Measurements from ENCODE around the gene ACACA.

ACACA gene

DNA sequence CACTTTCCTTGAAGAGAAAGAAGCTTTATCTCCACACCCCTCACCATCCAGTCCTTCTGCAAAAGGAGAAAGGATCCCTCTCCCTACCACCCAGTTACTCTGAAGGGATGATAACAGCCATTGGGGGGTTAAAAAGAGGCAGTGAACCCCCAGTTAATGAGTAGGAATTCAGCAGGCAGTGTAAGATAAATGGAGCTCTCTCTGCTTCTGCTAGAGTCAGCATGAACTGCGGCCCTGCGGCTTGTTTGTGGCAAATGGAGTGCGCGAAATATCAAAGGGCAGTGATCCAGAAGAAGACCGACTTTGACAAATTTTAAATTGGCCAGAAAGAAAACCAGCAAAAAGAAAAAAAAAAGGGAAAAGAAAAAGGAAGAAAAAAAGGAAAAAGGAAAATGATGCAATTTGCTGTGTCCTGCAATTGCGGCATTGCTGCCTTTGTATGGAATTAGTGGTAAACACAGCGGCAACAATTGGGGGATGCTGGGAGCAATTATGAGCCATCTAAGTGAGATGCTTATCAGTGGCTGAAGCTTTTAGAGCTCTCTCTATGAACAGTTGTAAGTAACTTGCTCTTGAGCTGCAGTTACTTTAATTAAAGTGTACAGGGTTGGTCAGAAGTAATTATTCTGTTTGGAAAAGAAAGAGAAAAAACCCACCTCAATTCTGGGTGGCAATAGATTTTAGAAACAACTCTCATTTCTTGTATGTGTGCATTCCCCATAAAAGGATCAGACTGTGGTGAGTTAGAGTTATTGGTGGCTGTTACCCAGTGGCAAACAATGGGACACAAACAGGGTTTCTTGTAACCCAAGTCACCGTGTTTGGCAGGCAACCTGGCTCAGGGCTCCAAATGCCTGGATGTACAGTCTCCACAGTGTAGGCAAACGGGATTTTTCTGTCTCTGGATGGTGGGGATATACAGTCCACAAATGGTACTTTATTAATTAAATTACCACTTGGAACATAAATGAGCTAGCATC lies 296.6 kb downstream of the ACACA start (continued):
- TF ChIP-seq, protein P1, sequence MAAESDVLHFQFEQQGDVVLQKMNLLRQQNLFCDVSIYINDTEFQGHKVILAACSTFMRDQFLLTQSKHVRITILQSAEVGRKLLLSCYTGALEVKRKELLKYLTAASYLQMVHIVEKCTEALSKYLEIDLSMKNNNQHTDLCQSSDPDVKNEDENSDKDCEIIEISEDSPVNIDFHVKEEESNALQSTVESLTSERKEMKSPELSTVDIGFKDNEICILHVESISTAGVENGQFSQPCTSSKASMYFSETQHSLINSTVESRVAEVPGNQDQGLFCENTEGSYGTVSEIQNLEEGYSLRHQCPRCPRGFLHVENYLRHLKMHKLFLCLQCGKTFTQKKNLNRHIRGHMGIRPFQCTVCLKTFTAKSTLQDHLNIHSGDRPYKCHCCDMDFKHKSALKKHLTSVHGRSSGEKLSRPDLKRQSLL (tag by site-specific recombination; IDR thresholded peaks at IDR 0.05) = no peak
- TF ChIP-seq ZNF23 (tag by site-specific recombination; IDR thresholded peaks at IDR 0.05; ENCODE audit: borderline replicate concordance) (no peak), SP2 (tag by site-specific recombination; IDR thresholded peaks at IDR 0.05) (no peak), ZNF747 (tag by site-specific recombination; IDR thresholded peaks at IDR 0.05) (no peak), HOXA7 (CRISPR knock-in tag; IDR thresholded peaks at IDR 0.05; ENCODE audit: borderline replicate concordance) (no peak), ZNF548 (tag by site-specific recombination; IDR thresholded peaks at IDR 0.05) (no peak), ZNF623 (tag by site-specific recombination; IDR thresholded peaks at IDR 0.05) (no peak), ZNF514 (tag by site-specific recombination; IDR thresholded peaks at IDR 0.05) (no peak), ZNF544 (tag by site-specific recombination; IDR thresholded peaks at IDR 0.05) (no peak), KLF9 (tag by site-specific recombination; IDR thresholded peaks at IDR 0.05; ENCODE audit: low read depth) (no peak), ZNF24 (tag by site-specific recombination; IDR thresholded peaks at IDR 0.05) (0 out of 2 replicates have a peak, but pooled peaks have one; percentile 39), ZNF146 (tag by site-specific recombination; IDR thresholded peaks at IDR 0.05) (no peak), ZBTB17 (tag by site-specific recombination; IDR thresholded peaks at IDR 0.05) (0 out of 2 replicates have a peak, but pooled peaks have one; percentile 11), TCF7L2 (IDR thresholded peaks at IDR 0.05; ENCODE audit: borderline replicate concordance, low read depth, low read length) (peak; percentile 76; the same call in 1 of the 2 replicates), SCRT2 (tag by site-specific recombination; IDR thresholded peaks at IDR 0.05) (no peak), ZNF416 (tag by site-specific recombination; IDR thresholded peaks at IDR 0.05) (no peak), ZNF350 (tag by site-specific recombination; IDR thresholded peaks at IDR 0.05) (no peak), ZNF175 (tag by site-specific recombination; IDR thresholded peaks at IDR 0.05) (no peak), ZNF423 (tag by site-specific recombination; IDR thresholded peaks at IDR 0.05) (no peak)
- TF ChIP-seq, protein P2, sequence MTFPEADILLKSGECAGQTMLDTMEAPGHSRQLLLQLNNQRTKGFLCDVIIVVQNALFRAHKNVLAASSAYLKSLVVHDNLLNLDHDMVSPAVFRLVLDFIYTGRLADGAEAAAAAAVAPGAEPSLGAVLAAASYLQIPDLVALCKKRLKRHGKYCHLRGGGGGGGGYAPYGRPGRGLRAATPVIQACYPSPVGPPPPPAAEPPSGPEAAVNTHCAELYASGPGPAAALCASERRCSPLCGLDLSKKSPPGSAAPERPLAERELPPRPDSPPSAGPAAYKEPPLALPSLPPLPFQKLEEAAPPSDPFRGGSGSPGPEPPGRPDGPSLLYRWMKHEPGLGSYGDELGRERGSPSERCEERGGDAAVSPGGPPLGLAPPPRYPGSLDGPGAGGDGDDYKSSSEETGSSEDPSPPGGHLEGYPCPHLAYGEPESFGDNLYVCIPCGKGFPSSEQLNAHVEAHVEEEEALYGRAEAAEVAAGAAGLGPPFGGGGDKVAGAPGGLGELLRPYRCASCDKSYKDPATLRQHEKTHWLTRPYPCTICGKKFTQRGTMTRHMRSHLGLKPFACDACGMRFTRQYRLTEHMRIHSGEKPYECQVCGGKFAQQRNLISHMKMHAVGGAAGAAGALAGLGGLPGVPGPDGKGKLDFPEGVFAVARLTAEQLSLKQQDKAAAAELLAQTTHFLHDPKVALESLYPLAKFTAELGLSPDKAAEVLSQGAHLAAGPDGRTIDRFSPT (tag by site-specific recombination; IDR thresholded peaks at IDR 0.05) = no peak
- TF ChIP-seq, protein P3, sequence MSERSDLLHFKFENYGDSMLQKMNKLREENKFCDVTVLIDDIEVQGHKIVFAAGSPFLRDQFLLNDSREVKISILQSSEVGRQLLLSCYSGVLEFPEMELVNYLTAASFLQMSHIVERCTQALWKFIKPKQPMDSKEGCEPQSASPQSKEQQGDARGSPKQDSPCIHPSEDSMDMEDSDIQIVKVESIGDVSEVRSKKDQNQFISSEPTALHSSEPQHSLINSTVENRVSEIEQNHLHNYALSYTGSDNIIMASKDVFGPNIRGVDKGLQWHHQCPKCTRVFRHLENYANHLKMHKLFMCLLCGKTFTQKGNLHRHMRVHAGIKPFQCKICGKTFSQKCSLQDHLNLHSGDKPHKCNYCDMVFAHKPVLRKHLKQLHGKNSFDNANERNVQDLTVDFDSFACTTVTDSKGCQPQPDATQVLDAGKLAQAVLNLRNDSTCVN (tag by site-specific recombination; optimal IDR thresholded peaks at IDR 0.05) = no peak
- TF ChIP-seq, protein P4, sequence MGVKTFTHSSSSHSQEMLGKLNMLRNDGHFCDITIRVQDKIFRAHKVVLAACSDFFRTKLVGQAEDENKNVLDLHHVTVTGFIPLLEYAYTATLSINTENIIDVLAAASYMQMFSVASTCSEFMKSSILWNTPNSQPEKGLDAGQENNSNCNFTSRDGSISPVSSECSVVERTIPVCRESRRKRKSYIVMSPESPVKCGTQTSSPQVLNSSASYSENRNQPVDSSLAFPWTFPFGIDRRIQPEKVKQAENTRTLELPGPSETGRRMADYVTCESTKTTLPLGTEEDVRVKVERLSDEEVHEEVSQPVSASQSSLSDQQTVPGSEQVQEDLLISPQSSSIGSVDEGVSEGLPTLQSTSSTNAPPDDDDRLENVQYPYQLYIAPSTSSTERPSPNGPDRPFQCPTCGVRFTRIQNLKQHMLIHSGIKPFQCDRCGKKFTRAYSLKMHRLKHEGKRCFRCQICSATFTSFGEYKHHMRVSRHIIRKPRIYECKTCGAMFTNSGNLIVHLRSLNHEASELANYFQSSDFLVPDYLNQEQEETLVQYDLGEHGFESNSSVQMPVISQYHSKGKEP (tag by site-specific recombination; IDR thresholded peaks at IDR 0.05) = peak; percentile 97
- TF ChIP-seq, protein P5, sequence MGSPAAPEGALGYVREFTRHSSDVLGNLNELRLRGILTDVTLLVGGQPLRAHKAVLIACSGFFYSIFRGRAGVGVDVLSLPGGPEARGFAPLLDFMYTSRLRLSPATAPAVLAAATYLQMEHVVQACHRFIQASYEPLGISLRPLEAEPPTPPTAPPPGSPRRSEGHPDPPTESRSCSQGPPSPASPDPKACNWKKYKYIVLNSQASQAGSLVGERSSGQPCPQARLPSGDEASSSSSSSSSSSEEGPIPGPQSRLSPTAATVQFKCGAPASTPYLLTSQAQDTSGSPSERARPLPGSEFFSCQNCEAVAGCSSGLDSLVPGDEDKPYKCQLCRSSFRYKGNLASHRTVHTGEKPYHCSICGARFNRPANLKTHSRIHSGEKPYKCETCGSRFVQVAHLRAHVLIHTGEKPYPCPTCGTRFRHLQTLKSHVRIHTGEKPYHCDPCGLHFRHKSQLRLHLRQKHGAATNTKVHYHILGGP (tag by site-specific recombination; IDR thresholded peaks at IDR 0.05) = peak; percentile 55; the same call in 1 of the 2 replicates
- TF ChIP-seq, protein P6, sequence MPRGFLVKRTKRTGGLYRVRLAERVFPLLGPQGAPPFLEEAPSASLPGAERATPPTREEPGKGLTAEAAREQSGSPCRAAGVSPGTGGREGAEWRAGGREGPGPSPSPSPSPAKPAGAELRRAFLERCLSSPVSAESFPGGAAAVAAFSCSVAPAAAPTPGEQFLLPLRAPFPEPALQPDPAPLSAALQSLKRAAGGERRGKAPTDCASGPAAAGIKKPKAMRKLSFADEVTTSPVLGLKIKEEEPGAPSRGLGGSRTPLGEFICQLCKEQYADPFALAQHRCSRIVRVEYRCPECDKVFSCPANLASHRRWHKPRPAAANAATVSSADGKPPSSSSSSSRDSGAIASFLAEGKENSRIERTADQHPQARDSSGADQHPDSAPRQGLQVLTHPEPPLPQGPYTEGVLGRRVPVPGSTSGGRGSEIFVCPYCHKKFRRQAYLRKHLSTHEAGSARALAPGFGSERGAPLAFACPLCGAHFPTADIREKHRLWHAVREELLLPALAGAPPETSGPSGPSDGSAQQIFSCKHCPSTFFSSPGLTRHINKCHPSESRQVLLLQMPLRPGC (tag by site-specific recombination; IDR thresholded peaks at IDR 0.05) = no peak
- TF ChIP-seq, protein P7, sequence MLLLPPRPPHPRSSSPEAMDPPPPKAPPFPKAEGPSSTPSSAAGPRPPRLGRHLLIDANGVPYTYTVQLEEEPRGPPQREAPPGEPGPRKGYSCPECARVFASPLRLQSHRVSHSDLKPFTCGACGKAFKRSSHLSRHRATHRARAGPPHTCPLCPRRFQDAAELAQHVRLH (tag by site-specific recombination; IDR thresholded peaks at IDR 0.05) = no peak
- TF ChIP-seq, protein P8, sequence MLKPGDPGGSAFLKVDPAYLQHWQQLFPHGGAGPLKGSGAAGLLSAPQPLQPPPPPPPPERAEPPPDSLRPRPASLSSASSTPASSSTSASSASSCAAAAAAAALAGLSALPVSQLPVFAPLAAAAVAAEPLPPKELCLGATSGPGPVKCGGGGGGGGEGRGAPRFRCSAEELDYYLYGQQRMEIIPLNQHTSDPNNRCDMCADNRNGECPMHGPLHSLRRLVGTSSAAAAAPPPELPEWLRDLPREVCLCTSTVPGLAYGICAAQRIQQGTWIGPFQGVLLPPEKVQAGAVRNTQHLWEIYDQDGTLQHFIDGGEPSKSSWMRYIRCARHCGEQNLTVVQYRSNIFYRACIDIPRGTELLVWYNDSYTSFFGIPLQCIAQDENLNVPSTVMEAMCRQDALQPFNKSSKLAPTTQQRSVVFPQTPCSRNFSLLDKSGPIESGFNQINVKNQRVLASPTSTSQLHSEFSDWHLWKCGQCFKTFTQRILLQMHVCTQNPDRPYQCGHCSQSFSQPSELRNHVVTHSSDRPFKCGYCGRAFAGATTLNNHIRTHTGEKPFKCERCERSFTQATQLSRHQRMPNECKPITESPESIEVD (tag by site-specific recombination; IDR thresholded peaks at IDR 0.05) = peak; percentile 98

Data from HEK293 (cell line).